ENCODE data around the gene SEMA5B. TPM values are rescaled to one million over a fixed set of nuclear protein-coding genes. Genes with fewer than 3 reads are reported as not detected.

Gene SEMA5B
- total and polyA plus RNA-seq, 8 donors = 0.52 to 11.0 (median 1.3) TPM

DNA sequence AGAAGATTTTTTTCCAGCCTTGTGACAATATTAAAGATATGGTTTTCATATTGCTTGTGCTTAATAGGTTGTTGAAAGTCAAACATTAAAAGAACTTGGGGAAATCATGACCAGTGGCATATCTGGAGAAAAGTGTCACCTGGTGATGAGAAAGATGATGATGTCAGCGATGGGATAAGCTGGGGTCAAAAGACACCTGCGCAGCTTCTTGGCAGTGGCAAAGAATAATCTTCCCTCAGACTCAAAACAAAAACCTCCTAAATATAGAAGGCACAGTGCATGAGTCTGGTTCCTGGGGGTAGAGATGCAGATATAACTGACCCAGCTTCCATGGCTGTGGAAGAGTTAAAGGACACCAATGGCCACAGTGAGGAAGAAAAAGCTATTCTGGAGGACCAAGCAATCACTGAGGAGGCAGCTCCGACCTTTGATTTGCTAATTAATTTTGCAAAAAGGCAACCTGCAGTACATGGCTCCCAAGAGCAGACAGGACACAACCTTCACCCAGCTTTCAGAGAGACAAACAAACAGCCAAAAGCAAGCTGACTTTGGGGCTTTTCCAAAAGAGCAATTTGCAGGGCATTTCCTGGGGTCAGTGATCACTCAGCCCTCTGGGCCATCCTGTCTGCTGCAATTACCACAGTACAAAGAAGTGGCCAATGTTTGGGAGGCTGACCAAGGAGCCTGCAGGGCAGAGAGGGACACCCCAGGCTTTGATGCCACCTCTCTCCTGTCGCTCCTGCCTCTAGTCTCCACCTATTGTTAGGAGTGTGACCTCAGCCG lies 17.6 kb upstream of the SEMA5B start:
- Histone ChIP-seq H3K9me3 (no peaks in the 10 kb centered on the region), H3K36me3 (no peaks in the 10 kb centered on the region), H3K27me3 (no peaks in the 10 kb centered on the region), H3K4me3 (no peak overlapping the region), H3K27ac (no peak overlapping the region), H3K4me1 (no peaks in the 10 kb centered on the region)
- ATAC-seq = no peak
- intact Hi-C loops (cut with DNase I) = no loop called here
- no peak for FAIRE-seq
- no peak for DNase-seq
- WGBS, 2 donors = 70 to 87% methylated on average over 5 of the region's 5 CpGs
- no peak for TF ChIP-seq CTCF (IDR thresholded peaks at IDR 0.05)

DNA sequence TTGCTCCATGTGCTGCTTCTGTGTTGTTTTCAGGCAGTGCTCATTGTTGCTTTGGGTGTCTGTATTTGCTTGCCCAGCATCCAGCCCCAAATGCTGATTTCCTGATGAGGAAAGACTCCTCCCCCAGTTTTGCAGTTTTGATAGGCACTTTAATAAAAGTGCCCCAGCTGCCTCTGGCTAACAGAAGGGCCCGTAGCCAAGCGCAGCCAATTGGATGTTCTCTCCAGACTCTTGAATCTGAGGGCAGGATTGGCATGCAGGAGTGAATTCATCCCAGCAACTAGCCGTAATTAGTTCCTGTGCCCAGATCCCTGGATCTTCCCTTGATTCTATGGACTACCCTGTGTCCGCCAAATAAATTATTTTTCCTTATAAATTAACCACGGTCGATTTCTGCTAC lies 14.8 kb upstream of the SEMA5B start:
- Histone ChIP-seq H3K4me1 (no peaks in the 10 kb centered on the region), H3K36me3 (no peaks in the 10 kb centered on the region), H3K4me3 (no peak overlapping the region), H3K27ac (no peak overlapping the region), H3K27me3 (no peaks in the 10 kb centered on the region), H3K9me3 (no peaks in the 10 kb centered on the region)
- DNase-seq = no peak
- FAIRE-seq = no peak
- TF ChIP-seq CTCF (IDR thresholded peaks at IDR 0.05) = no peak
- WGBS, 2 donors = 88% methylated on average over 6 of the region's 6 CpGs
- intact Hi-C loops (cut with DNase I) = no loop called here
- ATAC-seq = no peak

DNA sequence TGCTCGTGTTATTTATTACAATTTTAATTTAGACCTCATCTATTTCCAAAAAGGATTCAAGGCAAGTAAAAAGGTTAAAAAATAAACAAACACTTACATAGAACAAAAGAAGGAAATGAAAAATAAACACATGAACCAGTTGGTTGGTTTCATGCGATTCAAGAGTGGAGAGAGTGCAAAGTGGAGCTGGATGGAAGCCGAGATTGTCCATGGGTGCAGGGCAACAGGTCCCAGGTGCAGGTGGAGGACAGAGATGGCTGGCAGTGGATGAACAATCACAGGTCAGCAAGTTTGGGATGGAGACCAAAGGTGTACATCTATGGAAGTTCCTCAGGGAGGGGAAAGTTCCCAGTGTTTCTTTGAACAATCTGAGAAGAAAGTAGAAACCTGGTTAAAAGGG lies 11.6 kb upstream of the SEMA5B start:
- H3K4me3 ChIP-seq = no peak overlapping the region
- intact Hi-C loops (cut with DNase I) = no loop called here
- 61 to 69% methylated on average over 3 of the region's 3 CpGs for WGBS, 2 donors
- no peaks in the 10 kb centered on the region for H3K9me3 ChIP-seq
- TF ChIP-seq CTCF (IDR thresholded peaks at IDR 0.05) = no peak
- H3K4me1 ChIP-seq = no peaks in the 10 kb centered on the region
- no peaks in the 10 kb centered on the region for H3K27me3 ChIP-seq
- H3K36me3 ChIP-seq = no peaks in the 10 kb centered on the region
- no peak overlapping the region for H3K27ac ChIP-seq
- FAIRE-seq = no peak
- DNase-seq = no peak
- no peak for ATAC-seq

- no peak for DNase-seq
- H3K27me3 ChIP-seq = no peaks in the 10 kb centered on the region
- H3K9me3 ChIP-seq = no peaks in the 10 kb centered on the region
- no peak for FAIRE-seq
- intact Hi-C loops (cut with DNase I) = no loop called here
- ATAC-seq = no peak
- no peak overlapping the region for H3K27ac ChIP-seq
- H3K36me3 ChIP-seq = no peaks in the 10 kb centered on the region
- no peaks in the 10 kb centered on the region for H3K4me1 ChIP-seq
- H3K4me3 ChIP-seq = no peak overlapping the region
- no peak for TF ChIP-seq CTCF (IDR thresholded peaks at IDR 0.05)
Measured at GRCh38 chr3:123038751-123039150, 11.2 kb upstream of the SEMA5B start.

DNA sequence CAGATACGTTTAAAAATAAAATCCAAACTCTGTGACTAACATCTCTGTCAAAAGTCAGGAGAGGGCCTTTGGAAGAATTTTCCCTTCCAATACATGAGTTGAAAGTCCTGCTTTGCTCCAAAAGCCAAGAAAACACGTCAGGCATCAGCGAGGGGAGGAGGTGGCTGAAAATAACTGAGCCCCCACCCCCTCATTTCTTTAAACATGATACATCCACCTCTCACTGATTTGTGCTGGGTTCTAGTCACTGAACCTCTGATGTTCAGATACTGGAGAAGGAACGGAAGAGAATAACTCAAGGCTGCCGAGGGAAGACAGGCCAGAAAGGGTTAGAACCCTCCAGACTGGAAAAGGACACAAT lies 9.4 kb upstream of the SEMA5B start:
- no peaks in the 10 kb centered on the region for H3K9me3 ChIP-seq
- no peaks in the 10 kb centered on the region for H3K27me3 ChIP-seq
- H3K4me1 ChIP-seq = no peaks in the 10 kb centered on the region
- no peak for FAIRE-seq
- intact Hi-C loops (cut with DNase I) = no loop called here
- TF ChIP-seq CTCF (IDR thresholded peaks at IDR 0.05) = no peak
- no peak for ATAC-seq
- no peak for DNase-seq
- no peak overlapping the region for H3K27ac ChIP-seq
- H3K36me3 ChIP-seq = no peaks in the 10 kb centered on the region
- no peak overlapping the region for H3K4me3 ChIP-seq
- 59 to 72% methylated on average over 5 of the region's 5 CpGs for WGBS, 2 donors
